SK-N-SH (cell line): Measurements from ENCODE around the gene DPP10. TPM values are rescaled to one million over a fixed set of nuclear protein-coding genes. Genes with fewer than 3 reads are reported as not detected.

Experiments
- CTCF ChIA-PET: fragments of 300-600, 350-600 bp; formaldehyde crosslinking; extraction: SDS; loops from one replicate; lab custom pipeline; 2021; lab: Yijun Ruan, JAX
- POLR2A ChIA-PET: fragments of 350-600 bp; sonication (Branson Sonifier 250); formaldehyde crosslinking; extraction: SDS; loops from one replicate; lab custom pipeline; 2020; ENCODE audit warnings: antibody characterized with exemption, inconsistent platforms; lab: Yijun Ruan, JAX
- DNase-seq: peaks from one replicate; pipeline ENCODE4 v3.0.0; 2012
- H2AFZ ChIP-seq: fragments of 200-600 bp; sonication (generic); 2 replicates; pipeline ENCODE4 v1.8.1; 2016; ENCODE audit warnings: antibody characterized with exemption, mild to moderate bottlenecking, low read depth
- H3F3A ChIP-seq: fragments of 200-600 bp; sonication (generic); replicated peaks from 2 replicates; pipeline ENCODE3; 2016; ENCODE audit warnings: antibody characterized with exemption, mild to moderate bottlenecking; ENCODE audit not compliant: insufficient read depth
- H3K27ac ChIP-seq, 2 experiments: fragments of 200-500 bp in 1 of 2; fragments of 200-600 bp in 1 of 2; sonication (Bioruptor generic) in 1 of 2; sonication (generic), shearing (Covaris generic) in 1 of 2; 2 replicates each; pipeline versions ENCODE4 v1.5.1 to v1.6.1; 2014 to 2016; ENCODE audit warnings: low read depth in 2 of 2, inconsistent platforms in 1 of 2, low read length in 1 of 2, mild to moderate bottlenecking in 1 of 2, mixed read lengths in 1 of 2
- H3K27me3 ChIP-seq: fragments of 200-600 bp; sonication (generic), shearing (Covaris generic); 2 replicates; pipeline ENCODE4 v1.6.1; 2016; ENCODE audit warnings: mixed run types; ENCODE audit not compliant: insufficient read depth
- H3K36me3 ChIP-seq, 2 experiments: fragments of 200-500 bp in 1 of 2; fragments of 200-600 bp in 1 of 2; sonication (Bioruptor generic) in 1 of 2; sonication (generic) in 1 of 2; replicated peaks in 1 of 2; 2 replicates each; pipeline versions ENCODE3 to v1.5.1; 2014 to 2016; ENCODE audit warnings: low read length in 1 of 2, mild to moderate bottlenecking in 1 of 2; ENCODE audit not compliant: insufficient read depth in 2 of 2, control insufficient read depth in 1 of 2
- H3K4me1 ChIP-seq, 2 experiments: fragments of 200-500 bp in 1 of 2; fragments of 200-600 bp in 1 of 2; sonication (Bioruptor generic) in 1 of 2; sonication (generic), shearing (Covaris generic) in 1 of 2; 2 replicates each; pipeline versions ENCODE4 v1.5.1 to v1.6.1; 2014 to 2016; ENCODE audit warnings: low read depth in 1 of 2, low read length in 1 of 2, mixed run types in 1 of 2; ENCODE audit not compliant: insufficient read depth in 2 of 2, control insufficient read depth in 1 of 2
- H3K4me2 ChIP-seq: fragments of 200-600 bp; sonication (generic), shearing (Covaris generic); 2 replicates; pipeline ENCODE4 v1.6.1; 2017; ENCODE audit warnings: mixed run types
- H3K4me3 ChIP-seq, 2 experiments: fragments of 200-500 bp in 1 of 2; fragments of 200-600 bp in 1 of 2; sonication (Bioruptor generic) in 1 of 2; sonication (generic), shearing (Covaris generic) in 1 of 2; 2 replicates each; pipeline versions ENCODE4 v1.5.1 to v1.8.1; 2014 to 2016; ENCODE audit warnings: low read depth in 2 of 2, inconsistent platforms in 1 of 2, low read length in 1 of 2, mild to moderate bottlenecking in 1 of 2, mixed read lengths in 1 of 2, moderate library complexity in 1 of 2
- H3K79me2 ChIP-seq: fragments of 200-600 bp; sonication (generic); 2 replicates; pipeline ENCODE4 v1.8.1; 2017; ENCODE audit warnings: mild to moderate bottlenecking; ENCODE audit not compliant: insufficient read depth
- H3K9ac ChIP-seq: fragments of 200-600 bp; sonication (generic); 2 replicates; pipeline ENCODE4 v1.6.1; 2017; ENCODE audit warnings: mixed run types
- H3K9me2 ChIP-seq: fragments of 200-600 bp; sonication (generic); 2 replicates; pipeline ENCODE4 v1.6.1; 2017; ENCODE audit warnings: mixed run types
- H3K9me3 ChIP-seq: fragments of 200-600 bp; sonication (generic); 2 replicates; pipeline ENCODE4 v1.6.1; 2017; ENCODE audit warnings: mixed run types, mild to moderate bottlenecking, moderate library complexity
- H4K20me1 ChIP-seq: fragments of 200-600 bp; sonication (generic); 2 replicates; pipeline ENCODE4 v1.6.1; 2017; ENCODE audit warnings: mild to moderate bottlenecking, mixed run types; ENCODE audit not compliant: insufficient read depth
- CHD2 ChIP-seq: fragments of 150-350 bp; IDR thresholded peaks from 2 replicates; pipeline ENCODE4 v1.6.1; 2018; ENCODE audit warnings: low read length; ENCODE audit not compliant: partially characterized antibody
- ELF1 ChIP-seq: IDR thresholded peaks from 2 replicates; pipeline ENCODE4 v1.4.0; 2012
- EZH2phosphoT487 ChIP-seq: fragments of 200-600 bp; sonication (generic); IDR thresholded peaks from 2 replicates; pipeline ENCODE4 v1.6.1; 2017; ENCODE audit warnings: low read depth, mixed run types, mild to moderate bottlenecking, antibody characterized with exemption, moderate library complexity, borderline replicate concordance
- FOXJ3 ChIP-seq: sonication (generic); formaldehyde crosslinking; IDR thresholded peaks from 2 replicates; pipeline ENCODE4 v1.5.1; 2020; ENCODE audit warnings: mild to moderate bottlenecking, missing genetic modification reagents
- GABPA ChIP-seq: IDR thresholded peaks from 2 replicates; pipeline ENCODE4 v1.4.0; 2012; ENCODE audit warnings: low read depth, mild to moderate bottlenecking
- GATA2 ChIP-seq: sonication (generic); formaldehyde crosslinking; IDR thresholded peaks from 2 replicates; pipeline ENCODE4 v1.5.0; 2020; ENCODE audit warnings: mild to moderate bottlenecking, missing genetic modification reagents
- MEF2A ChIP-seq: IDR thresholded peaks from 2 replicates; pipeline ENCODE4 v1.4.0; 2012; ENCODE audit warnings: low read depth, borderline replicate concordance
- MXI1 ChIP-seq: IDR thresholded peaks from 2 replicates; pipeline ENCODE4 v1.6.1; 2012; ENCODE audit warnings: mild to moderate bottlenecking, low read depth, low read length, improper control_type of control experiment
- NRF1 ChIP-seq: IDR thresholded peaks from 2 replicates; pipeline ENCODE4 v1.6.1; 2012; ENCODE audit warnings: low read depth, mild to moderate bottlenecking, low read length
- POLR2AphosphoS5 ChIP-seq: IDR thresholded peaks from 2 replicates; pipeline ENCODE4 v1.6.1; 2012; ENCODE audit warnings: low read depth, low read length
- RAD21 ChIP-seq: IDR thresholded peaks from 2 replicates; pipeline ENCODE4 v1.6.1; 2012; ENCODE audit warnings: mild to moderate bottlenecking, low read length
- RCOR1 ChIP-seq: fragments of 150-350 bp; IDR thresholded peaks from 2 replicates; pipeline ENCODE4 v1.6.1; 2017; ENCODE audit warnings: antibody characterized with exemption, low read length
- RXRA ChIP-seq: IDR thresholded peaks from 2 replicates; pipeline ENCODE4 v1.4.0; 2012; ENCODE audit warnings: low read depth, mild to moderate bottlenecking, borderline replicate concordance
- SMC3 ChIP-seq: IDR thresholded peaks from 2 replicates; pipeline ENCODE4 v1.6.1; 2012; ENCODE audit warnings: low read depth, low read length, improper control_type of control experiment
- TCF12 ChIP-seq: IDR thresholded peaks from 2 replicates; pipeline ENCODE4 v1.4.0; 2012
- WGBS: methylation state at CpG from one replicate; pipeline ENCODE4 v1.1.6; 2017; ENCODE audit warnings: low lambda C conversion rate; 5-methylcytosine and 5-hydroxymethylcytosine counted together
- polyA plus RNA-seq, 3 experiments: library from polyadenylated mRNA; depleted of rRNA; stranded (reverse); fragments of >200 nt; gene quantifications; 2 replicates each; pipeline ENCODE4 v1.2.3, GENCODE V29; 2012
- TF ChIP-seq, protein P1 (sequence below): IDR thresholded peaks from 2 replicates; pipeline ENCODE4 v1.4.0; 2012; ENCODE audit warnings: low read depth
- TF ChIP-seq, protein P2 (sequence below): fragments of 150-350 bp; IDR thresholded peaks from 2 replicates; pipeline ENCODE4 v1.6.1; 2016; ENCODE audit warnings: mild to moderate bottlenecking, low read depth, low read length
- TF ChIP-seq, protein P3 (sequence below): IDR thresholded peaks from 2 replicates; pipeline ENCODE4; 2012
- TF ChIP-seq, protein P4 (sequence below): fragments of 150-350 bp; IDR thresholded peaks from 2 replicates; pipeline ENCODE4 v1.6.1; 2017; ENCODE audit warnings: antibody characterized with exemption, low read length, low read depth, borderline replicate concordance
- TF ChIP-seq, protein P5 (sequence below): fragments of 200-600 bp; sonication (generic); IDR thresholded peaks from 2 replicates; pipeline ENCODE4 v1.6.1; 2017; ENCODE audit warnings: antibody characterized with exemption, mild to moderate bottlenecking, moderate library complexity

The DPP10 gene
- polyA plus RNA-seq, 1 of the 3 experiments (the other 2 are of a cell fraction), result not detected

DNA sequence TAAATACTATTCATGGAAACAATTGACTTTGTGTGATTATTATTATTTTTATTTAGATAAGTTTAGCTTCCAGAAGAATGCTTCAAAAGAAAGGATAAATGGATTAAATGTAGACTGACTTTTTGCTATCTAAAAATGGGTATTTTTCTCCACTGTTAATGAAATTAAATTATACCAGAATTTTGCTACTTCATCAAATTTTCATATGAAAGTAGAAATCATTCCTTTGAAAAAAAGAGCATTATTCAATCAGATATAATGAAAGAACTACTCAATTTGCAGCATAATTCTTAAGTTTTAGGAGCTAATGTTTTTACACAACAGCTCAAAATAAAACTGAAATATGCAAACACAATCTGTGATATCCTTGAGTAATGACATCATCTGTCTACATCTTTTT lies 1424.6 kb downstream of the DPP10 start:
- H3K79me2 ChIP-seq, result no peaks in the 10 kb centered on the region
- no peaks in the 10 kb centered on the region for H3K27me3 ChIP-seq
- no peak overlapping the region for H3K4me3 ChIP-seq
- ChIA-PET POLR2A (no interaction called here), CTCF (no interaction called here)
- H3K27ac ChIP-seq, result no peak overlapping the region
- DNase-seq, result no peak
- H3K9me2 ChIP-seq, result no peaks in the 10 kb centered on the region
- TF ChIP-seq TCF12 (no peak), MXI1 (no peak), CHD2 (no peak), SMC3 (no peak), GABPA (no peak), ELF1 (no peak), MEF2A (no peak), RCOR1 (no peak), NRF1 (no peak), EZH2phosphoT487 (no peak)
- TF ChIP-seq, protein P1, sequence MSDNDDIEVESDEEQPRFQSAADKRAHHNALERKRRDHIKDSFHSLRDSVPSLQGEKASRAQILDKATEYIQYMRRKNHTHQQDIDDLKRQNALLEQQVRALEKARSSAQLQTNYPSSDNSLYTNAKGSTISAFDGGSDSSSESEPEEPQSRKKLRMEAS, result no peak
- TF ChIP-seq, protein P2, sequence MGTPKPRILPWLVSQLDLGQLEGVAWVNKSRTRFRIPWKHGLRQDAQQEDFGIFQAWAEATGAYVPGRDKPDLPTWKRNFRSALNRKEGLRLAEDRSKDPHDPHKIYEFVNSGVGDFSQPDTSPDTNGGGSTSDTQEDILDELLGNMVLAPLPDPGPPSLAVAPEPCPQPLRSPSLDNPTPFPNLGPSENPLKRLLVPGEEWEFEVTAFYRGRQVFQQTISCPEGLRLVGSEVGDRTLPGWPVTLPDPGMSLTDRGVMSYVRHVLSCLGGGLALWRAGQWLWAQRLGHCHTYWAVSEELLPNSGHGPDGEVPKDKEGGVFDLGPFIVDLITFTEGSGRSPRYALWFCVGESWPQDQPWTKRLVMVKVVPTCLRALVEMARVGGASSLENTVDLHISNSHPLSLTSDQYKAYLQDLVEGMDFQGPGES, result no peak
- TF ChIP-seq, protein P3, sequence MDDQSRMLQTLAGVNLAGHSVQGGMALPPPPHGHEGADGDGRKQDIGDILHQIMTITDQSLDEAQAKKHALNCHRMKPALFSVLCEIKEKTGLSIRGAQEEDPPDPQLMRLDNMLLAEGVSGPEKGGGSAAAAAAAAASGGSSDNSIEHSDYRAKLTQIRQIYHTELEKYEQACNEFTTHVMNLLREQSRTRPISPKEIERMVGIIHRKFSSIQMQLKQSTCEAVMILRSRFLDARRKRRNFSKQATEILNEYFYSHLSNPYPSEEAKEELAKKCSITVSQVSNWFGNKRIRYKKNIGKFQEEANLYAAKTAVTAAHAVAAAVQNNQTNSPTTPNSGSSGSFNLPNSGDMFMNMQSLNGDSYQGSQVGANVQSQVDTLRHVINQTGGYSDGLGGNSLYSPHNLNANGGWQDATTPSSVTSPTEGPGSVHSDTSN, result no peak
- TF ChIP-seq, protein P4, sequence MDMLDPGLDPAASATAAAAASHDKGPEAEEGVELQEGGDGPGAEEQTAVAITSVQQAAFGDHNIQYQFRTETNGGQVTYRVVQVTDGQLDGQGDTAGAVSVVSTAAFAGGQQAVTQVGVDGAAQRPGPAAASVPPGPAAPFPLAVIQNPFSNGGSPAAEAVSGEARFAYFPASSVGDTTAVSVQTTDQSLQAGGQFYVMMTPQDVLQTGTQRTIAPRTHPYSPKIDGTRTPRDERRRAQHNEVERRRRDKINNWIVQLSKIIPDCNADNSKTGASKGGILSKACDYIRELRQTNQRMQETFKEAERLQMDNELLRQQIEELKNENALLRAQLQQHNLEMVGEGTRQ, result no peak
- no peaks in the 10 kb centered on the region for H3K9me3 ChIP-seq
- no peak overlapping the region for H2AFZ ChIP-seq
- no peak overlapping the region for H3K4me2 ChIP-seq
- no peaks in the 10 kb centered on the region for H3K36me3 ChIP-seq
- H3K4me1 ChIP-seq, result no peaks in the 10 kb centered on the region
- H3K9ac ChIP-seq, result no peak overlapping the region
- no peaks in the 10 kb centered on the region for H3F3A ChIP-seq
- H4K20me1 ChIP-seq, result no peaks in the 10 kb centered on the region

DNA sequence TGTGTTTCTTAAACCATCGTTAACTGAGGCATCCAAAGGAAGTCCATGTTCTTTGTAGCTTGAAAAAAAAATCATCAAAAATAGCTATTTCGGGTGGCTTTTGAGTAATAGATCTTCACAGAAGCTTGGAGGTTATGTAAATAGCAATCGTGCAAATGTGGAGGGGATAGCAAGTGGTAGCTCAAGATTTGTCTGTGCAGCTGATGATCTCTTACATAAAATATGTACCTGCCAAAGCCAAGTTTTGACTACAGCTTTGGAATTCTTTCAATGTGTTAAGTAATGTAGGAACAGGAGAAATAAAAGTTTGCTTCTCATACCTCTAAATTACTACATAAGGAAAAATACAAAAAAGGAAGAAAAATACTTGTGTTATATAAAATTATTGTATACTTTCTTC lies 1432.0 kb downstream of the DPP10 start:
- no peak overlapping the region for H3K27ac ChIP-seq
- H4K20me1 ChIP-seq, result no peaks in the 10 kb centered on the region
- 22% methylated on average over 3 of the region's 3 CpGs for WGBS
- CTCF ChIA-PET, result no interaction called here
- TF ChIP-seq RAD21 (no peak), CHD2 (no peak), POLR2AphosphoS5 (no peak), RXRA (no peak), FOXJ3 (no peak), NRF1 (no peak), MXI1 (no peak), GATA2 (CRISPR knock-in tag) (no peak)
- TF ChIP-seq, protein P1, result no peak
- TF ChIP-seq, protein P4, result no peak
- TF ChIP-seq, protein P5, sequence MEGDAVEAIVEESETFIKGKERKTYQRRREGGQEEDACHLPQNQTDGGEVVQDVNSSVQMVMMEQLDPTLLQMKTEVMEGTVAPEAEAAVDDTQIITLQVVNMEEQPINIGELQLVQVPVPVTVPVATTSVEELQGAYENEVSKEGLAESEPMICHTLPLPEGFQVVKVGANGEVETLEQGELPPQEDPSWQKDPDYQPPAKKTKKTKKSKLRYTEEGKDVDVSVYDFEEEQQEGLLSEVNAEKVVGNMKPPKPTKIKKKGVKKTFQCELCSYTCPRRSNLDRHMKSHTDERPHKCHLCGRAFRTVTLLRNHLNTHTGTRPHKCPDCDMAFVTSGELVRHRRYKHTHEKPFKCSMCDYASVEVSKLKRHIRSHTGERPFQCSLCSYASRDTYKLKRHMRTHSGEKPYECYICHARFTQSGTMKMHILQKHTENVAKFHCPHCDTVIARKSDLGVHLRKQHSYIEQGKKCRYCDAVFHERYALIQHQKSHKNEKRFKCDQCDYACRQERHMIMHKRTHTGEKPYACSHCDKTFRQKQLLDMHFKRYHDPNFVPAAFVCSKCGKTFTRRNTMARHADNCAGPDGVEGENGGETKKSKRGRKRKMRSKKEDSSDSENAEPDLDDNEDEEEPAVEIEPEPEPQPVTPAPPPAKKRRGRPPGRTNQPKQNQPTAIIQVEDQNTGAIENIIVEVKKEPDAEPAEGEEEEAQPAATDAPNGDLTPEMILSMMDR, result no peak
- TF ChIP-seq, protein P3, result no peak
- H3F3A ChIP-seq, result no peaks in the 10 kb centered on the region
- no peaks in the 10 kb centered on the region for H3K9me2 ChIP-seq
- H3K4me3 ChIP-seq, result no peak overlapping the region
- H3K4me2 ChIP-seq, result no peak overlapping the region
- no peaks in the 10 kb centered on the region for H3K27me3 ChIP-seq
- DNase-seq, result no peak
- H3K9me3 ChIP-seq, result no peaks in the 10 kb centered on the region
- no peaks in the 10 kb centered on the region for H3K36me3 ChIP-seq
- H3K4me1 ChIP-seq, result no peaks in the 10 kb centered on the region
- POLR2A ChIA-PET, result no interaction called here
- H2AFZ ChIP-seq, result no peak overlapping the region
- no peak overlapping the region for H3K9ac ChIP-seq
- H3K79me2 ChIP-seq, result no peaks in the 10 kb centered on the region
